Globus pallidus (tissue), 1 donor: ENCODE data around the gene LIME1.
A peak's percentile ranks its signal among the peaks of the same experiment; 100 is the strongest.

Experiments used
- DNase-seq: peaks from one replicate; pipeline ENCODE4 v3.0.0-alpha.2; 2015; ENCODE audit warnings: low spot score

Gene LIME1

GRCh38 chr20:63697357-63697867 is 39.1 kb upstream of the LIME1 start:
- no peak for DNase-seq

GRCh38 chr20:63697868-63698545 is 38.5 kb upstream of the LIME1 start:
- no peak for DNase-seq

- DNase-seq, result no peak
These were observed 37.6 kb upstream of the LIME1 start for GRCh38 chr20:63698739-63699465.

GRCh38 chr20:63699466-63700198 is 36.8 kb upstream of the LIME1 start:
- DNase-seq, result no peak

GRCh38 chr20:63700199-63701050 is 36.0 kb upstream of the LIME1 start:
- DNase-seq, result no peak

GRCh38 chr20:63701051-63701328 is 35.5 kb upstream of the LIME1 start:
- DNase-seq, result no peak

GRCh38 chr20:63701329-63702035 is 35.0 kb upstream of the LIME1 start:
- DNase-seq, result no peak

- DNase-seq, result no peak
These were observed 34.3 kb upstream of the LIME1 start for GRCh38 chr20:63702036-63702665.

GRCh38 chr20:63702751-63703470 is 33.6 kb upstream of the LIME1 start:
- DNase-seq, result no peak

- no peak for DNase-seq
These were observed 32.9 kb upstream of the LIME1 start for GRCh38 chr20:63703471-63703975.

GRCh38 chr20:63703976-63704748 is 32.3 kb upstream of the LIME1 start:
- DNase-seq, result no peak

- no peak for DNase-seq
These were observed 31.7 kb upstream of the LIME1 start for GRCh38 chr20:63704749-63705117.

GRCh38 chr20:63705232-63706026 is 31.0 kb upstream of the LIME1 start:
- no peak for DNase-seq

GRCh38 chr20:63706027-63706695 is 30.3 kb upstream of the LIME1 start:
- DNase-seq, result no peak

GRCh38 chr20:63706852-63707557 is 29.5 kb upstream of the LIME1 start:
- no peak for DNase-seq

GRCh38 chr20:63707558-63708300 is 28.7 kb upstream of the LIME1 start, which contains the start of the genes ARFRP1 and ZGPAT:
ARFRP1 (minus strand) TSS chr20:63707976; CDS start chr20:63707091, 885 bp downstream.
ZGPAT (plus strand) TSS chr20:63708039; CDS start chr20:63708581, 542 bp downstream.
- DNase-seq, result peak; percentile 85
